Epithelial cell of alveolus of lung (primary cell): Measurements from ENCODE around the gene RPS19. TPM values are rescaled to one million over a fixed set of nuclear protein-coding genes. Genes with fewer than 3 reads are reported as not detected.

Source experiments
- total RNA-seq: library from RNA; depleted of rRNA; stranded (reverse); fragments of >200 nt; gene quantifications from 2 replicates; pipeline ENCODE4 v1.2.1, GENCODE V29; 2015

The RPS19 gene
- total RNA-seq, result 1,320 and 2,728 TPM in 2 replicates

DNA sequence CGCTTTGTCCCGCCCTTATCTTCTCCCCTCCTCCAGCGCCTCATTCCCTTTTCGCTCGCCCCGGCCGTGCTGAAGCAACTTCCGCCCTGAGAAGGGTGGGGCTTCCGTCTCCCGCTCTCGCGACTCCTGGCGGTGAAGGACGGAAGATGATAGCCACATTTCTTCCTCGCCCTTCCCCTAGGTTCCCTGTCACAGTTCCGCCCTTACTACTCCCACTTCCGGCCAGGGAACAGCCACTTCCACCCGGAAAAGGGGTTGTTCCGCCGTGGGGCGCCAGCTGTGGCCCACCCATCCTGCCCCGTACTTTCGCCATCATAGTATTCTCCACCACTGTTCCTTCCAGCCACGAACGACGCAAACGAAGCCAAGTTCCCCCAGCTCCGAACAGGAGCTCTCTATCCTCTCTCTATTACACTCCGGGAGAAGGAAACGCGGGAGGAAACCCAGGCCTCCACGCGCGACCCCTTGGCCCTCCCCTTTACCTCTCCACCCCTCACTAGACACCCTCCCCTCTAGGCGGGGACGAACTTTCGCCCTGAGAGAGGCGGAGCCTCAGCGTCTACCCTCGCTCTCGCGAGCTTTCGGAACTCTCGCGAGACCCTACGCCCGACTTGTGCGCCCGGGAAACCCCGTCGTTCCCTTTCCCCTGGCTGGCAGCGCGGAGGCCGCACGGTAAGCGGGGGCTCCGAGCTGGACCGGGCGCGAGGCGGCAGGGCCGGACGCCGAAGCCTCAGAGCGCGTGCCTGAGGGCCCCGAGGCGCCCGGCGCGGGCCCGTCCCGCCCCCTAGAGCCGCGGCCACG, at the start of gene RPS19:
RPS19 (plus strand) TSS at position 638 of the 801 bp plus-strand sequence. CDS start 520 bp downstream, outside the sequence.

DNA sequence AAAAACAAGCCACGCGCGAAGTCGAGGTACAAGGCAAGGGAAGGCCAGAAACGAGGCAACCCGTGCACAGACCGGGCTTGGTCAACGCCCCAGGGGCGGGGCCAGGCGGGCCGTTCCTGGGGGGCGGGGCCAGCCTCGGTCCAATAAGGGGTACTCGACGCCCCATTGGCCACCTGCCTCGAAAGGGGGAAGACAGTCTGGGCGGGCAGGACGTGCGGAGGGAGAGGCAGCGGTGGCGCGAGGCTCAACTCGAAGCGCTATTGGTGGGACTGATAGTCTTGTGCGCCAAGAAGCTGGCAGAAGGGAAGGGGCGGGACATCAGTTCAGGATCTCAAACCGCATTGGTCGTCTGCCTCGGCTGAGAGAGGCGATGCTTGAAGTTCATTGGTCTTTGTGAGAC, 15.5 kb upstream of the RPS19 start, which contains the start of gene LYPD4:
LYPD4 (minus strand) TSS at position 83 of the 400 bp plus-strand sequence. CDS start 5,398 bp downstream, outside the sequence.

DNA sequence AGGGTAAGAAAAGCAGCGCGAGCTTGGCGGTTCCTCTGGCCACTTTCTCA, 15.2 kb upstream of the RPS19 start, which contains the start of gene DMRTC2:
DMRTC2 (plus strand) TSS at position 42 of the 50 bp plus-strand sequence. CDS start 2,387 bp downstream, outside the sequence.

DNA sequence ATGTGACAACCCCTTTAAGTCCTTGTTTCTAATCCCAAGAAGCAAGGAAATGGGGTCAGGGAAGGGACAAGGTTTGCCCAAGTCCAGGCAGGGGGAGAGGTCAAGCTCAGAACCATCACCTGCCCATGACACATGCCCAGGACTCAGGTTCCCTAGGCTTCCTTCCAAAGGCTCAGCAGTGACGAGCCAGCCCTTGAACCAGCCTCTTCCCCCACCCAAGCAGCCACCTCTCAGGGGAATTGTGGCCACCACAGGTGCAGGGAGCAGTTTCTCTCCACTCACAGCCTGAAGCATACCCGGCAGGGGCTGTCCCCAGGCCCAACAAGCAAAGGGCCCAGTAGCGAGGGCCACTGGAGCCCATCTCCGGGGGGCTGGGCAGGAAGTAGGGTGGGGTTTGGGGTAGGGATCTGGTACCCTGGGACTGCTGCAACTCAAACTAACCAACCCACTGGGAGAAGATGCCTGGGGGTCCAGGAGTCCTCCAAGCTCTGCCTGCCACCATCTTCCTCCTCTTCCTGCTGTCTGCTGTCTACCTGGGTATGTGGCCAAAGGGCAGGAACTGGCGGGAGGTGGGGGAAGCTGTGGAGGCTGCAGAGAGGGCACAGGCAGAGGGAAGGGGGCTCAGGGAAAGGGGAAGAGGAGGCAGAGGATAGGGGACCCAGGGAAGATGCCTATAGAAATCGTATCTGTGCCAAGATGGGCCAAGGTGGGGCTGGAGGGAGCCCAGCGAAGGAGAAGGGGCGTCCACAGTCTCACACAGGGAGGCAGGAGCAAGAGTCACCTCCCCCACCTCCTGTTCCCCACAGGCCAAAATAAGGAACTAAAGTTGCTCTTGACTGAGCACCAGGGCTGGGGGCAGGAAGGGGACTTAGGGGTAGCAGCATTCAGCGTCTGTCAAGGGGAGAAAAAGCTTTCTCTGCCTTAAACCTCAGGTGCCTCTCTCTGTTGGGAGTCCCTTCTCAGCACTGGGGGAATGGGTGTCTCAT, 17.1 kb downstream of the RPS19 start, which contains the start of gene CD79A:
CD79A (plus strand) TSS at position 433 of the 986 bp plus-strand sequence; CDS start at position 459, 26 bp downstream.

DNA sequence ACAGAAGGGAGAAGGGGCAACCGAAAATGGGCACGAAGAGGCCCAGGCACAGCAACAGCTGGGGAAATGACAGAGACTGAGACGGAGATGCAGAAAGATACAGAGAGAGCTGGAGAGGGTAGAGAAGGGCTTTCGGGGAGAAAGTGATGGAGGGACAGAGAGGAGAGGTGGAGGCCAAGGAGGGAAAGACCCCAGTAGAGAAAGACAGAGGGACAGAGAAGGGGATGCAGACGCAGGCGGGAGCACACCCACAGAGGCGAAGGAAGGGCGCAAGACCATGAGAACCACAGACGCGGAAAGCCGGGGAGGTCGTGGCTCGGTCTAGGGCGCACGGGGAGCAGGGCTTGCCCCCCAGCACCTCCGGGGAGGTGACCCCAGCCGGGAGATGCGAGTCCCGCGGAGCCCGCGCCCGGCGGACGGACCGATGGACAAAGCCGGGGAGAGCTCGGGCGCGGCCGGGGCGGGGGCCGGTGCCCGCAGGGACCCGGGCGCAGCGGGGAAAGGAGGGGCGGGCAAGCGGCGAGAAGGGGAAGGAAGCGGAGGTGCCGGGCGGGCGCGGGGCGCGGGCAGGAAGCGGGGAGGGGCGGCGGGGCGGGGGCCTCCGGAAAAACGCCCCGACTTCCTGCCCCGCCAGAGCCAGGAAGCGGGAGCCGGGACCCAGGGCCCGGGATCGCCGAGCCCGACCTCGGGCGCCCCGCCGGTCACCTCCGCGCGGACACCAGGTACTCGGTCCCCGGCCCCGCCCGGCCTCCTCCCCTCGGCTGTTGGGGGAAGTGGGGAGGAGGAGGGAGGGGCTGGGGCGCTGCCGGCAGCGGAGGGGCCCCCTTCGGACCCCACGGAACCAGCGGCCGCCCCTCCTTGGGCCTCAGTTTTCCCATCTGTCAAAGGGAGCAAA, 22.8 kb downstream of the RPS19 start, which contains the start of gene ARHGEF1:
ARHGEF1 (plus strand) TSS at position 617 of the 895 bp plus-strand sequence. CDS start 4,899 bp downstream, outside the sequence.

Other genes starting within 250 kb of the RPS19 start
- not detected in 2 replicates for gene CEACAM4, start 233.2 kb upstream of the RPS19 start, total RNA-seq
- not detected in 2 replicates for gene CEACAM7, start 172.0 kb upstream of the RPS19 start, total RNA-seq
- not detected in 2 replicates for gene CEACAM5, start 151.6 kb upstream of the RPS19 start, total RNA-seq
- not detected in 2 replicates for gene CEACAM6, start 104.7 kb upstream of the RPS19 start, total RNA-seq
- gene CEACAM3, start 63.7 kb upstream of the RPS19 start, total RNA-seq, result not detected in 2 replicates
- not detected in 2 replicates for gene LYPD4, start 15.6 kb upstream of the RPS19 start, total RNA-seq
- not detected in 2 replicates for gene DMRTC2, start 15.2 kb upstream of the RPS19 start, total RNA-seq
- gene CD79A, start 17.0 kb downstream of the RPS19 start, total RNA-seq, result 0.64 and 0.78 TPM in 2 replicates
- gene ARHGEF1, start 22.9 kb downstream of the RPS19 start, total RNA-seq, result 48.1 and 79.3 TPM in 2 replicates
- 0.13 TPM in 1 of 2 replicates, not detected in the other for gene ERFL, start 68.2 kb downstream of the RPS19 start, total RNA-seq
- 260 and 376 TPM in 2 replicates for gene RABAC1, start 99.1 kb downstream of the RPS19 start, total RNA-seq
- 0.13 and 0.16 TPM in 2 replicates for gene ATP1A3, start 134.0 kb downstream of the RPS19 start, total RNA-seq
- 0.39 and 2.6 TPM in 2 replicates for gene GRIK5, start 210.0 kb downstream of the RPS19 start, total RNA-seq
- 12.4 and 18.9 TPM in 2 replicates for gene ZNF574, start 215.9 kb downstream of the RPS19 start, total RNA-seq